Hematopoietic multipotent progenitor cell treated with erythropoietin and hydrocortisone succinate and interleukin-3 and kit ligand, for 6 days (in vitro differentiated cells): ENCODE results near the gene HOXA7.

ENCODE experiments used
- DNase-seq: peaks from one replicate; pipeline ENCODE4 v3.0.0-alpha.2; 2015

HOXA7 gene

DNA sequence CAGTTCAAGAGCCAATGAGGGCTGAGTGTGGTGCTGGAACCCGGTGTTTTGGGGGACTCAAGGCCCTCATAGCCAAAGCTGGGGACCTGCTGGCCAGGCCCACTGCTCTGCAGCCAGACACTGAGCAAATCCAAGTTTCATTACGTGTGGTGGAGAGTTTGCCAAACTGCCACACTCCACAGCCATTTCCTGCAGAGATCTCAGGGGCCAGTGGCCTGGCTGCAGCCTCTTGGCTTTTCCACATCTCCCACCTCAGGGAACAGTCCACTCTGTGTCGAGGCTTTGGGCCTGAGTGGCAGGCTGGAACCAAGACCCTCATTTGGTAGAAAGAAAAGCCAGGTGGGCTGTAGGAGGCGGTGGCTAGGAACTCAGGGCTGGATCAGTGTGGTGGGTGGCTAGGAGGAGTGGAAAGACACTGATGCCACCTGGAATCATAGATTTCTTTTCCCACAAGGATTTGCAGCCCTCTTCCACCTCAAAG is 25.4 kb upstream of the HOXA7 start:
- no peak for DNase-seq

- DNase-seq: no peak
These were observed 24.3 kb upstream of the HOXA7 start for GRCh38 chr7:27180431-27181420.

- peak; percentile 86 for DNase-seq
These were observed 23.3 kb upstream of the HOXA7 start for GRCh38 chr7:27179503-27180430.

GRCh38 chr7:27179030-27179429 is 22.6 kb upstream of the HOXA7 start:
- no peak for DNase-seq

- DNase-seq: no peak
These were observed 21.9 kb upstream of the HOXA7 start for GRCh38 chr7:27178366-27178765.

GRCh38 chr7:27177795-27178320 is 21.4 kb upstream of the HOXA7 start:
- DNase-seq: no peak

DNA sequence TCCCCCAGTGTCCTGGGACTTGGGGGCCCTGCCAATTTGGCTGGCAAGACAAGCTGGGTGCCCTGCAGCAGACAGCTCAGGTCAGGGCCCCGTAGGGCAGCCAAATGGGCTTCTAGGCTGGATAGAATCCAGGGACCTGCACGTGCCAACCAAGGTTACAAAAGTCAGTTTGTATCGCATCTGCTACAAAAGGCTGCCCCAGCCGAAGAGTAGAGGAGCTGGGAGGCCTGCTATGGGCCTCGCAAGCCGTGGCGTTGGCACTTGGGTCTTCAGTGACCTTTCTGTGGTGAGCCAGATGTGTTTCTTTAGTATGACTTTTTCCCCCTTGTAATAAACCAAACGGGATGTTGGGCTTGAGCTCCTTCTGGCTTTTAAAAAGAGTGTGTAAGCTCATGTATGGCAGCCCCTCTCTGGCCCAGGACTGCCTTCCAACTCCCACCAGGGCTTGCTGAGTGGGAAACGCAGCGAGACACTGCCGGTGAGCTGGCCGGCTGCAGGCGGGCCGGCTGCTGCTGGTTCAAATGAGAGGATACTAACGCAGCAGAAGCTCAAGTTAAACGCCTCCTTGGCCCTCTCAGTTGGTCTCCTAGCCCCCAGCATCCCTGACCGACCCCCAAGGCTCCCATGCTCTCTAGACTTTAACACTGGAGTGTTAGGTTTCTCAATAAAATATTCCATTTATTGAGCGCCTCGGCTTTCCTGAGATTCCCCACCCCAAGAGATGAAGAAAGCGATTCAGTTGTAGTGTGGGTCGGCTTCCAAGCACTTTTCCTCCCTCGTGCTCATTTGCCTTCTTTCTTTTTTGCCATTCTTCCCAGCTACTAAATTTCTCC is 20.7 kb upstream of the HOXA7 start:
- no peak for DNase-seq

DNA sequence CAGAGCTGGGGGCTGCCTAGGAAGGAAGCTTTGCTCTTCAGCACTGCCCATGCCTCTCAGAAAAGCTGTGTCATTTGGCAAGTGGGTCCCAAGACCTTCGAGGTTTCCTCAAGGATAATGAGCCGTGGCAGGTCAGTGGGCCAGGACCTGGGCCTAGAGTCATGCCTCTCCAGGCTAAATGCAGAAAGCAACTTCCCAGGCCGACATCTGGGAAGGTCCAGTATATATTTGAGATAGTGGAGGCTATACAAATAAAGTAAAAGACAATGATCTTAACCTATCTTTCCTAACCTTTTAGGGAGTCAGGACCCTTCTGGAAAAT is 20.0 kb upstream of the HOXA7 start:
- DNase-seq: no peak

DNA sequence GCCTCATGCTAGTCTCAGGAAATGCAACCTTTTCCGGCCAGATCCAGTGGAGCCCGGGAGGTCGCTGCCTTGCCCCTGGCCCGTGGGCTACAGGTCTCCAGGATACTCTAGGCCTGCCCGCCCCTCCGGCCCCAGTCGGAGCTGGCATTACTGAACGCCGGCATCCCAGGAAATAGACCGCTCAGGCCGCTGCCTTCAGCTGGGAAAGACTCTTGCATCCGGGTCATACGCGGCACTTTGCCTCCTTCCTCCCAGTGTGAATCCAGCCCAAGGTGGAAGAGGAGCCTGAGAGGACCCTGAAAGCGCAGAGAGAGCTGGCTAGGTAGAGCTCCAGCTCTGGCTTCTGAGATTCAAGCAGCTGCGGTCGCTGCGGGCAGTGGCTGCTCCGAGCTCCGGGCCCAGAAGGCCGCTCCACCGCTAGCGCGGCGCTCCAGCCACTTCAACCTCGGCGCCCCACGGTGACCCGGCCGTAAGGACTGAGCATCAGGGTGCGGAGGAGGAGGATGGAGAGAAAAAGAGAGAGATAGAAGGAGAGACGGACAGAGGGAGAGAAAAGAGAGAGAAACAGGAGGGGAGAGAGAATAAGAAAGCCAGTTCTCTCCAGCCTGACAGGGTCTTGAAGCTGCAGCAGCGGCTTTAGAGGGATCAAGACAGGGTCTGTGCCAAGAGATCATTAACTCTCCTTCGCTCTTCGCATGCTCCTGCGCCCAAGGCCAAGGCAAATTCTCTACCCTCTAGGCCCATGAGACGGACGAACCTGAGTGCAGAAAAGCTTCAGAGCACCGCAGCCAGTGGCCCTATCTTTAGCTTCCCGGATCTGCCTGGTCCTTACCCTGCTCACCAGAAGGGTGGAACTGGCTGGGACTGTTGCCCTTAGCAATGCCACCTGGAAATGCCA is 19.4 kb upstream of the HOXA7 start:
- no peak for DNase-seq

GRCh38 chr7:27174874-27175625 is 18.6 kb upstream of the HOXA7 start:
- DNase-seq: no peak

- DNase-seq: peak; percentile 40
These were observed 17.7 kb upstream of the HOXA7 start, which contains the start of gene HOXA10 for GRCh38 chr7:27173956-27174873. Gene HOXA10, minus strand, starts transcription at chr7:27174320. Its CDS starts 14 bp downstream, at chr7:27174306.

GRCh38 chr7:27173511-27173955 is 17.1 kb upstream of the HOXA7 start:
- DNase-seq: peak; percentile 69

- DNase-seq: peak; percentile 52
These were observed 16.5 kb upstream of the HOXA7 start for GRCh38 chr7:27172823-27173510.

- peak; percentile 45 for DNase-seq
These were observed 15.9 kb upstream of the HOXA7 start for GRCh38 chr7:27172315-27172774.

- DNase-seq: peak; percentile 59
These were observed 15.3 kb upstream of the HOXA7 start for GRCh38 chr7:27171637-27172314.

DNA sequence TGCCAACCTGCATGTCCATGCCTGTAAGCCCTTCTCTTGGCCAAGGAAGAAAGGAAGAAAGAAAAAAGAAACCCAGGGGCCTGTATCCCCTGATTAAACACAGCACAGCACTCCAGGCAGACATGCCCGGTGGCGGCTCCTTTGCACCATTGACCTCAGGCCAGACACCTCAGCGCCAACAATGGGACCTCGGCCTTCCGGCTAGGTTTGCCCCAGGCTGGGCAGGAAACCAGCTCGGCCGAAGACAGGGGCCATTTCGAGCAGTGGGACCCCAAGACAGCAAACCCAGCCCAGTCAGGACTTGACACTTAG is 14.8 kb upstream of the HOXA7 start:
- DNase-seq: no peak

GRCh38 chr7:27170426-27171324 is 14.2 kb upstream of the HOXA7 start:
- DNase-seq: no peak
